AG10803 (cell line): ENCODE measurements around the gene SPTLC2.

Experiments
- DNase-seq: peaks from one replicate; pipeline ENCODE4 v3.0.0; 2010; ENCODE audit warnings: low read depth
- H3K4me3 ChIP-seq: 2 replicates; pipeline ENCODE4 v1.5.1; 2011; ENCODE audit warnings: mild to moderate bottlenecking, low read length, control low read depth
- TF ChIP-seq, protein P1 (sequence below): conservative IDR thresholded peaks from 2 replicates; pipeline ENCODE4 v1.5.1; 2011; ENCODE audit warnings: mild to moderate bottlenecking, low read length, control low read depth, inconsistent platforms

Gene SPTLC2

DNA sequence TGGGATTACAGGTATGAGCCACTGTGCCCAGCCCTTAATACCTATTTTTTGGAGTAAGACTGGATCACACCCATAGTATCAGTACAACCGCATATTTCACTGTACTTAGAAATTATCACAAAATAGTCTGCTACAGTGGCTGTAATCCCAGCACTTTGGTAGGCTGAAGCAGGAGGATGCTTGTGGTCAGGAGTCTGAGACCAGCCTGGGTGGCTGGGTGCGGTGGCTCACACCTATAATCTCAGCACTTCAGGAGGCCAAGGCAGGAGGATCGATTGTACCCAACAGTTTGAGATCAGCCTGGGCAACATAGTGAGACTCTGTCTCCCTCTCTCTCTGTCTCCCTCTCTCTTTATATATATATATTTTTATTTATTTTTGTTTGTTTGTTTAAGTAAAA, 5.9 kb downstream of the SPTLC2 start:
- no peak for DNase-seq
- TF ChIP-seq, protein P1, sequence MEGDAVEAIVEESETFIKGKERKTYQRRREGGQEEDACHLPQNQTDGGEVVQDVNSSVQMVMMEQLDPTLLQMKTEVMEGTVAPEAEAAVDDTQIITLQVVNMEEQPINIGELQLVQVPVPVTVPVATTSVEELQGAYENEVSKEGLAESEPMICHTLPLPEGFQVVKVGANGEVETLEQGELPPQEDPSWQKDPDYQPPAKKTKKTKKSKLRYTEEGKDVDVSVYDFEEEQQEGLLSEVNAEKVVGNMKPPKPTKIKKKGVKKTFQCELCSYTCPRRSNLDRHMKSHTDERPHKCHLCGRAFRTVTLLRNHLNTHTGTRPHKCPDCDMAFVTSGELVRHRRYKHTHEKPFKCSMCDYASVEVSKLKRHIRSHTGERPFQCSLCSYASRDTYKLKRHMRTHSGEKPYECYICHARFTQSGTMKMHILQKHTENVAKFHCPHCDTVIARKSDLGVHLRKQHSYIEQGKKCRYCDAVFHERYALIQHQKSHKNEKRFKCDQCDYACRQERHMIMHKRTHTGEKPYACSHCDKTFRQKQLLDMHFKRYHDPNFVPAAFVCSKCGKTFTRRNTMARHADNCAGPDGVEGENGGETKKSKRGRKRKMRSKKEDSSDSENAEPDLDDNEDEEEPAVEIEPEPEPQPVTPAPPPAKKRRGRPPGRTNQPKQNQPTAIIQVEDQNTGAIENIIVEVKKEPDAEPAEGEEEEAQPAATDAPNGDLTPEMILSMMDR, result no peak
- no peak overlapping the region for H3K4me3 ChIP-seq

DNA sequence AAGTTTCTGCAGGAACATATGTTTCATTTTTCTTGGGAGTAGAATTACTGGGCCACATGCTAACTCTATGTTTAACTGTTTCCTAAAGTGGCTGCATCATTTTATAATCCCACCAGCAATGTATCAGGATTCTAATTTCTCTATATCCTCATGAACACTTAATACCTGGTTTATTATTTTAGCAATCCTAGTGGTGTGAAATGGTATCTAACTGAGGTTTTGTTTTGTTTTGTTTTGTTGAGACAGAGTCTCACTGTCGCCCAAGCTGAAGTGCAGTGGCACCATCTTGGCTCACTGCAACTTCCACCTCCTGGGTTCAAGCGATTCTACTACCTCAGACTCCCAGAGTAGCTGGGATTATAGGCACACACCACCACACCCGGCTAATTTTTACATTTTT, 6.5 kb downstream of the SPTLC2 start:
- DNase-seq, result no peak
- TF ChIP-seq, protein P1, result no peak
- H3K4me3 ChIP-seq, result no peak overlapping the region

GRCh38 chr14:77607741-77608302, 8.6 kb downstream of the SPTLC2 start:
- DNase-seq, result no peak
- TF ChIP-seq, protein P1, result no peak

GRCh38 chr14:77605392-77605972, 11.0 kb downstream of the SPTLC2 start:
- TF ChIP-seq, protein P1, result no peak
- H3K4me3 ChIP-seq, result no peak overlapping the region
- DNase-seq, result no peak

More at GRCh38 chr14:77607741-77608302, 8.6 kb downstream of the SPTLC2 start:
- no peak overlapping the region for H3K4me3 ChIP-seq

GRCh38 chr14:77603654-77604255, 12.7 kb downstream of the SPTLC2 start:
- TF ChIP-seq, protein P1, result peak; percentile 44
- no peak overlapping the region for H3K4me3 ChIP-seq
- DNase-seq, result no peak

DNA sequence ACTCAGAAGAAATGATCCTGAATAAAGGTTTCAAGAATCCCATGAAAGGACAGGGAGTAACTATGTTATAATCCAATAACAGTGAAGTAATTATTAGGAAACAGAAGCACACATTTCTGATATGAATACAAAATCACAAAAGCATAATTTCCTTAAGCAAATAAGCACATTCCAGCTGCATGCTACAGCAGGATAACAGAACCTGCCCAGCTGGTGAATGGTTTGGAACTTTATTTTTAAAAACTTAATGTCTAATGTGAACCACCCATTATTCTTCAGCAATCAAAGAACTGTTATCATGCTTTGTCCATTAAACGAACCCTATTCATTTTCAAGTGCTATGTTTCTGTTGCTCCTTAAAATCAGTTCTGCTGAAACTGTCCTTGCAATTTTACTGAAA, 13.4 kb downstream of the SPTLC2 start:
- no peak overlapping the region for H3K4me3 ChIP-seq
- TF ChIP-seq, protein P1, result no peak
- DNase-seq, result no peak
